Measurements from ENCODE around the gene NCAM1. TPM values are rescaled to one million over a fixed set of nuclear protein-coding genes. Genes with fewer than 3 reads are reported as not detected.

The NCAM1 gene
- total RNA-seq, 1 donor from 2014 or later = 33.6 TPM

DNA sequence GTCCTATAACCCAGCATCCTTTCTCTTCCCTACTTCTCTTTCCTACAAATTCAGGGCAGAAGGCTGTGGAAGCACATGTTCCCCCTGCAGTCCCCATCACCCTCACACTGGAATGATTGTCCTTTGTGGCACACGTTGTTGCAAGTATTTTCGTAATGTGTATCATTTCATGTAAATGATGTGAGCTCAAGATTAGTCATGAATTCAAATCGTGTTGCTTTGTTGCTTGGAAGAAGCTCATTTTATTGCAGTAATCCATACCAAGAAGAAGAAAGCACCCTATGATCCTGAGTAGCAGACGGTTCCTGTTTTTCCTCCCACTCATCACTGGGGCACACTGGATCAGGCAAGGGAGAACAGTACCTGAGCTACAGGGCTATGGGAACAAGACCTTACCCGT lies 173.4 kb downstream of the NCAM1 start:
- intact Hi-C loops (cut with DNase I) = no loop called here
- no peak for TF ChIP-seq CTCF (IDR thresholded peaks at IDR 0.05)

DNA sequence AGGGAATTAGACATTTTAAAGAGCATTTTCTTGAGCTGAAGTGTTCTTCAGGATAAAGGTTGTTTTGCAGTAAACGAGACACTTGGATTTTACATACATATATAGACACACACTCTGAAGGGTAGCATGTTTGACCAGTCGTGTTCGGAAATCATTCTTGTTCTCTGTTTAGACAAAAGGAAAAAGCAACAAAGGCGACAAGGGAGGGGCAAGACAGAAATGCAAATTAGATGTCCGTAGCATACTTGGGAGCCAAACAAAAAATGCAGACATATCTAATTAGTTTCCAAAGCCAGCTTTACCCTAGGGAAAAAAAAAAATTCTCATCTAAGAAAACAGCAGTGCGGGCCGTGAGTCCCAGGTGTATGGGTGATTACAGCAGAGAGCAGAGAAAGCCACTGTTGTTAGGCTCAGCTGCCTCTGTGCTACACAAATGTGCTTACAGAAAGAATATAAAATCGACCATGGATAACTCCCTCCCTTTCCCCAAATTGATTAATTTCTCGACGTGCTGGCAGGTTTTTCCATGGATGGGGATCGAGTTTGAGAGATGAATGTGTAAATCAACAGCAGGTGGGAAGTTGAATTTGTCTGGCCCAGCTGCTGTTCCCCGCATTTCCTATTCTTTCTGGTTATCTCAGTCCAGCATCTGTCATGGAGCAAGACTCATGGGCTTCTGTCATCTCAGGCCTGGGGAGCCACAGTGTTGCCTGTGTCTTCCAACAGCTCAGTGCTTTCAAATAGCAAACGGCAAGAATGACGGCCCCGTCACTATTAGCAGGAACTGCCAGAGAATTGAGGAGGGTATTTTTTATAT lies 176.7 kb downstream of the NCAM1 start:
- Histone ChIP-seq H3K27ac (no peak overlapping the region), H3K4me3 (no peak overlapping the region), H3K4me1 (peaks cover 12% of the 10 kb centered on the region), H3K27me3 (no peaks in the 10 kb centered on the region), H3K9me3 (no peaks in the 10 kb centered on the region), H3K36me3 (no peaks in the 10 kb centered on the region)
- TF ChIP-seq POLR2A (IDR thresholded peaks at IDR 0.05) (no peak), CTCF (IDR thresholded peaks at IDR 0.05) (no peak), POLR2AphosphoS5 (IDR thresholded peaks at IDR 0.05; ENCODE audit: insufficient read depth in 1 of 2, low read depth in 1 of 2) (no peak)
- DNase-seq (ENCODE audit: extremely low spot score in 2 of 2) = no peak
- intact Hi-C loops (cut with DNase I) = no loop called here

More for the DNA sequence above, 173.4 kb downstream of the NCAM1 start:
- Histone ChIP-seq H3K27ac (no peak overlapping the region), H3K36me3 (no peaks in the 10 kb centered on the region), H3K4me1 (peaks cover 12% of the 10 kb centered on the region), H3K4me3 (no peak overlapping the region), H3K27me3 (no peaks in the 10 kb centered on the region), H3K9me3 (no peaks in the 10 kb centered on the region)
- no peak for DNase-seq (ENCODE audit: extremely low spot score in 2 of 2)

GRCh38 chr11:113138731-113139130 lies 177.5 kb downstream of the NCAM1 start:
- no peak for DNase-seq (ENCODE audit: extremely low spot score in 2 of 2)
- Histone ChIP-seq H3K4me3 (no peak overlapping the region), H3K9me3 (no peaks in the 10 kb centered on the region), H3K4me1 (peaks cover 4% of the 10 kb centered on the region), H3K27ac (no peak overlapping the region), H3K36me3 (no peaks in the 10 kb centered on the region), H3K27me3 (no peaks in the 10 kb centered on the region)
- intact Hi-C loops (cut with DNase I) = no loop called here
- TF ChIP-seq POLR2A (IDR thresholded peaks at IDR 0.05) (no peak), POLR2AphosphoS5 (IDR thresholded peaks at IDR 0.05; ENCODE audit: insufficient read depth in 1 of 2, low read depth in 1 of 2) (no peak), CTCF (IDR thresholded peaks at IDR 0.05) (no peak)

DNA sequence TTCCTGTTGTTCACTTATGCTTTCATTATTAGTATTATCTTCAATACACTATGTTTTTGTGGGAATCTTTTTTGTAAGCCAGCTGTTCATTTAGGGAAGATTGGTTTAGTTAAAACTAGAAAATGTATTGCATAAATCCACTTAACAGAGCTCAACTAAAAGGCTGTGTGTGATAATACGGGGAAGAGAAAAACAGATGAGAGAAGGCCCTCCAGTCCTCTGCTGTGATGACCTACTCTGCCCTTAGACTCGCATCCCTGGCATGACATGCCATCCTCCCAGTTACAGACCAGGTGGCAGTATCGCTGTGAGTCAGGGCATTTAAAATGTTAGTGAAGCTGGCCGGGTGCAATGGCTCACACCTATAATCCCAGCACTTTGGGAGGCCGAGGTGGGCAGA lies 179.8 kb downstream of the NCAM1 start:
- TF ChIP-seq CTCF (IDR thresholded peaks at IDR 0.05) (no peak), POLR2A (IDR thresholded peaks at IDR 0.05) (no peak), POLR2AphosphoS5 (IDR thresholded peaks at IDR 0.05; ENCODE audit: insufficient read depth in 1 of 2, low read depth in 1 of 2) (no peak)
- peak in 1 of 2 donors; percentile 37 for DNase-seq (ENCODE audit: extremely low spot score in 2 of 2)
- intact Hi-C loops (cut with DNase I) = no loop called here

DNA sequence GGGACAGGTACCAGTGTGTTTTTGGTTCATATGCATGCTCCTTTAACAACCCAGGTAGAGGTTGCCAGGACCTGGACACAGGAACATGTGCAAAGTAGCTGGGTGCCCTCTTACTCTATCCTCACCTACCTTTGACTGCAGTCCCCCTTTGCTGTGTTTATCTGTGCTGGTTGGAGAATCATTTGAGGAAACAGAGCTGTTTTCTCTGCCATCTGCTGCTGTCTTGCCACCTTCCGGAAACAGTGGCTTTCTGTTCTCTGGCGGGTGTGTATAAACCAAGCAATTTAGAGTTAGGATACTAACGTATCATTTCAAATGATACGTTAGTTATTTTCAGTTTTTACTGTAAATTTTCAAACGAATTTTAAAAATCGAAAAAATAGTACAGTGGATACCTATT lies 181.3 kb downstream of the NCAM1 start:
- H3K9me3 ChIP-seq = no peaks in the 10 kb centered on the region
- no peaks in the 10 kb centered on the region for H3K27me3 ChIP-seq
- H3K4me3 ChIP-seq = no peak overlapping the region
- H3K4me1 ChIP-seq = no peaks in the 10 kb centered on the region
- no peaks in the 10 kb centered on the region for H3K36me3 ChIP-seq
- intact Hi-C loops (cut with DNase I) = no loop called here
- DNase-seq (ENCODE audit: extremely low spot score in 2 of 2) = peak in 1 of 2 donors; percentile 58
- TF ChIP-seq POLR2AphosphoS5 (IDR thresholded peaks at IDR 0.05; ENCODE audit: insufficient read depth in 1 of 2, low read depth in 1 of 2) = no peak
- no peak for TF ChIP-seq POLR2A (IDR thresholded peaks at IDR 0.05)
- no peak for TF ChIP-seq CTCF (IDR thresholded peaks at IDR 0.05)
- H3K27ac ChIP-seq = no peak overlapping the region

More for the DNA sequence above, 179.8 kb downstream of the NCAM1 start:
- no peaks in the 10 kb centered on the region for H3K4me1 ChIP-seq
- no peak overlapping the region for H3K4me3 ChIP-seq
- no peaks in the 10 kb centered on the region for H3K36me3 ChIP-seq
- no peak overlapping the region for H3K27ac ChIP-seq
- H3K9me3 ChIP-seq = no peaks in the 10 kb centered on the region
- no peaks in the 10 kb centered on the region for H3K27me3 ChIP-seq

All from vagina (tissue), 2 donors.